A673 (cell line): ENCODE results near the gene GP2. TPM values are rescaled to one million over a fixed set of nuclear protein-coding genes. Genes with fewer than 3 reads are reported as not detected.

Source experiments
- BruUV-seq: library from RNA; stranded (reverse); fragments of 400-500 nt; replicated peaks from 2 replicates; lab custom pipeline; 2021; lab: Mats Ljungman, UMichigan
- CTCF ChIA-PET: fragments of 300-600 bp; sonication (Branson Sonifier 250); formaldehyde crosslinking; loops from one replicate; lab custom pipeline; 2022; ENCODE audit warnings: antibody characterized with exemption; lab: Charles Lee
- POLR2A ChIA-PET: fragments of 300-600 bp; sonication (Branson Sonifier 250); formaldehyde crosslinking; loops from one replicate; lab custom pipeline; 2022; ENCODE audit warnings: antibody characterized with exemption; ENCODE audit not compliant: low non-redundant PET; lab: Charles Lee
- DNase-seq: peaks from one replicate; pipeline ENCODE4 v3.0.0-alpha.2; 2015; ENCODE audit warnings: low spot score
- H3K27ac ChIP-seq: fragments of 200-600 bp; sonication (generic); 2 replicates; pipeline ENCODE4 v1.5.1; 2016; ENCODE audit warnings: mixed run types, low read depth, mild to moderate bottlenecking, mixed read lengths, antibody characterized with exemption, low read length; ENCODE audit not compliant: poor library complexity, severe bottlenecking
- H3K27me3 ChIP-seq: fragments of 200-600 bp; sonication (generic); replicated peaks from 2 replicates; pipeline ENCODE4 v1.6.1; 2017; ENCODE audit warnings: mixed run types, low read depth, mild to moderate bottlenecking, mixed read lengths, antibody characterized with exemption, low read length; ENCODE audit not compliant: insufficient read depth, poor library complexity
- H3K36me3 ChIP-seq: fragments of 200-600 bp; sonication (generic); 2 replicates; pipeline ENCODE4 v1.6.1; 2016; ENCODE audit warnings: mixed run types, mild to moderate bottlenecking, mixed read lengths, antibody characterized with exemption, low read length; ENCODE audit not compliant: insufficient read depth, poor library complexity, severe bottlenecking
- H3K4me1 ChIP-seq: fragments of 200-600 bp; sonication (generic); 2 replicates; pipeline ENCODE4 v1.6.1; 2017; ENCODE audit warnings: mixed run types, mild to moderate bottlenecking, mixed read lengths, antibody characterized with exemption, low read length; ENCODE audit not compliant: insufficient read depth, poor library complexity, severe bottlenecking
- H3K4me3 ChIP-seq: fragments of 200-600 bp; sonication (generic); 2 replicates; pipeline ENCODE4 v1.5.1; 2016; ENCODE audit warnings: low read depth, mixed run types, mild to moderate bottlenecking, mixed read lengths, low read length; ENCODE audit not compliant: poor library complexity, severe bottlenecking
- H3K9me3 ChIP-seq: fragments of 200-600 bp; sonication (generic); 2 replicates; pipeline ENCODE4 v1.6.1; 2016; ENCODE audit warnings: mixed run types, low read depth, mild to moderate bottlenecking, mixed read lengths, antibody characterized with exemption, low read length; ENCODE audit not compliant: poor library complexity, severe bottlenecking
- EZH2 ChIP-seq: fragments of 200-600 bp; sonication (generic); IDR thresholded peaks from 2 replicates; pipeline ENCODE4 v1.6.1; 2017; ENCODE audit warnings: borderline replicate concordance, low read depth, mild to moderate bottlenecking, mixed read lengths, antibody characterized with exemption, low read length; ENCODE audit not compliant: poor library complexity, severe bottlenecking
- intact Hi-C: fragments of 100-400 bp; cut with micrococcal nuclease; formaldehyde crosslinking; loops from one replicate; pipeline ENCODE4 v1.10.0; 2022; ENCODE audit not compliant: unreplicated experiment
- total RNA-seq: library from RNA; stranded (reverse); gene quantifications from 2 replicates; pipeline ENCODE4 v1.2.3, GENCODE V29; 2021
- TF ChIP-seq, protein P1 (sequence below): fragments of 300-800, 200-600 bp; sonication (generic); conservative IDR thresholded peaks from 2 replicates; pipeline ENCODE4 v1.5.1; 2017; ENCODE audit warnings: low read depth, mild to moderate bottlenecking, antibody characterized with exemption, low read length, moderate library complexity, mixed read lengths

GP2 gene
- total RNA-seq, 1 experiment from 2014 or later = not detected

DNA sequence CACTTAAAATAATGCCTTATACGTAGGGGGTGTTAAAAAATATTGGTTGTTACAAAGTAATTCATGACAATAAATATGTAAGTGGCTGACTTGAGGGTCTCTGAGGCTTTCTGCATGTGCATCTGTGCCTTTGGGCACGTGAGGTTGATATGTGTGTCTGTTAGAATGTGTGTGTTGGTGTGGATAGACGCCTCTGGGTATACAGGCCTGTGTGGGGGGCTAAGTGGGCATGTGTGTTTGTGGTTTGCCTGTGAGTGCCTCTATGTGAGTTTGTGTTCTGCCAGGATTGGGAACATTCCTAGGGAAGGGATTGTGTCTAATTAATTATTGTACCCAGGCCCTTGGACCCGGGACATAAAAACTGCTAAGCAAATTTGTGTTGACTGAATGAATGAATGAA is 19.0 kb downstream of the GP2 start:
- Histone ChIP-seq H3K27ac (no peak overlapping the region), H3K27me3 (no peaks in the 10 kb centered on the region), H3K4me3 (no peak overlapping the region), H3K4me1 (no peaks in the 10 kb centered on the region), H3K36me3 (no peaks in the 10 kb centered on the region), H3K9me3 (no peaks in the 10 kb centered on the region)
- intact Hi-C loops = no loop called here
- no peak for DNase-seq
- POLR2A ChIA-PET = no interaction called here
- no TSS peak for BruUV-seq
- CTCF ChIA-PET = no interaction called here
- TF ChIP-seq, protein P1, sequence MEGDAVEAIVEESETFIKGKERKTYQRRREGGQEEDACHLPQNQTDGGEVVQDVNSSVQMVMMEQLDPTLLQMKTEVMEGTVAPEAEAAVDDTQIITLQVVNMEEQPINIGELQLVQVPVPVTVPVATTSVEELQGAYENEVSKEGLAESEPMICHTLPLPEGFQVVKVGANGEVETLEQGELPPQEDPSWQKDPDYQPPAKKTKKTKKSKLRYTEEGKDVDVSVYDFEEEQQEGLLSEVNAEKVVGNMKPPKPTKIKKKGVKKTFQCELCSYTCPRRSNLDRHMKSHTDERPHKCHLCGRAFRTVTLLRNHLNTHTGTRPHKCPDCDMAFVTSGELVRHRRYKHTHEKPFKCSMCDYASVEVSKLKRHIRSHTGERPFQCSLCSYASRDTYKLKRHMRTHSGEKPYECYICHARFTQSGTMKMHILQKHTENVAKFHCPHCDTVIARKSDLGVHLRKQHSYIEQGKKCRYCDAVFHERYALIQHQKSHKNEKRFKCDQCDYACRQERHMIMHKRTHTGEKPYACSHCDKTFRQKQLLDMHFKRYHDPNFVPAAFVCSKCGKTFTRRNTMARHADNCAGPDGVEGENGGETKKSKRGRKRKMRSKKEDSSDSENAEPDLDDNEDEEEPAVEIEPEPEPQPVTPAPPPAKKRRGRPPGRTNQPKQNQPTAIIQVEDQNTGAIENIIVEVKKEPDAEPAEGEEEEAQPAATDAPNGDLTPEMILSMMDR = no peak

DNA sequence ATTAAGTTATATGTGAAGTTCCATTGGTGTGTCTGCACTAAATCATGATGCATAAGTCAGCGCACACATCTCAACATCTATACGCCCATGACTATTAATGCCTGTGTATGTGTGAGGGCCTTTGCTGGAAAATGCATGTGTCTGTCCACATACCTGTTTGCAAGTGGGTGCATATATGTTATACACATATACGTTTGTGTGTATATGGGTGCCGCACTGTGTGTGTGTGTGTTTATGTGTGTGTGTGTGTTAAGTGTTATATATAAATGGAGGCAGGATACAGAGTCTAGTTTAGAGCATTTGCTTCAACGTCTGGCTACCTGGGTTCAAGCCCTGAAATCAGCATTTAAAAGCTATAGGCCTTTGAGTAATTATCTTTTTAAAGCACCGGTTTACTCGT is 19.5 kb downstream of the GP2 start:
- no TSS peak for BruUV-seq
- no peak overlapping the region for H3K27ac ChIP-seq
- ChIA-PET POLR2A (no interaction called here), CTCF (no interaction called here)
- TF ChIP-seq, protein P1 = no peak
- no peak for TF ChIP-seq EZH2
- no peaks in the 10 kb centered on the region for H3K36me3 ChIP-seq
- H3K27me3 ChIP-seq = no peaks in the 10 kb centered on the region
- H3K4me3 ChIP-seq = no peak overlapping the region
- no peaks in the 10 kb centered on the region for H3K9me3 ChIP-seq
- DNase-seq = no peak
- H3K4me1 ChIP-seq = no peaks in the 10 kb centered on the region
- intact Hi-C loops = no loop called here

DNA sequence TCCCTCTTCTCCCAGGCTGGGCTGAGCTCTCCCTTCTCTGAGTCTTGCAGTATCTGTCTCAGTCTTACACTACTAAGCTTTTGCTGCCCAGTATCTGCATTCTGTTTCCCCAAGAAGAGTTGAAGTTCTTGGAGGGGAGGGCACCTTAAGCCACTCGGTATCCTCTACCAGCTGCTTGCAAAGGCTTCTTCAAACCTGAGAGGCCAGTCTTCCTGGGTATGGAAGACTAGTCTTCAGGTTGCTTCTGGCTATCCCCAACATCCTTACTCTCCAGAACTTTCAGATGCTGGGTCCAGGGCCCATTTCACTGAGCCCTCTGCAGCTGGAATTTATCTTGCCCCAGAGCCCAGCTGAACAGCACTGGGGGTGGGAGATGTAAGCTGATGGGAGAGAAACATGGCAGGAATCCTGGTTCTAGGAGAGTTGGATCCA is 20.1 kb downstream of the GP2 start:
- DNase-seq = no peak
- no peaks in the 10 kb centered on the region for H3K4me1 ChIP-seq
- intact Hi-C loops = no loop called here
- ChIA-PET CTCF (no interaction called here), POLR2A (no interaction called here)
- H3K27ac ChIP-seq = no peak overlapping the region
- BruUV-seq = no TSS peak
- no peaks in the 10 kb centered on the region for H3K36me3 ChIP-seq
- H3K27me3 ChIP-seq = no peaks in the 10 kb centered on the region
- no peaks in the 10 kb centered on the region for H3K9me3 ChIP-seq
- TF ChIP-seq EZH2 = no peak
- TF ChIP-seq, protein P1 = no peak
- H3K4me3 ChIP-seq = no peak overlapping the region
